ENCODE results near the gene MRC2.

DNA sequence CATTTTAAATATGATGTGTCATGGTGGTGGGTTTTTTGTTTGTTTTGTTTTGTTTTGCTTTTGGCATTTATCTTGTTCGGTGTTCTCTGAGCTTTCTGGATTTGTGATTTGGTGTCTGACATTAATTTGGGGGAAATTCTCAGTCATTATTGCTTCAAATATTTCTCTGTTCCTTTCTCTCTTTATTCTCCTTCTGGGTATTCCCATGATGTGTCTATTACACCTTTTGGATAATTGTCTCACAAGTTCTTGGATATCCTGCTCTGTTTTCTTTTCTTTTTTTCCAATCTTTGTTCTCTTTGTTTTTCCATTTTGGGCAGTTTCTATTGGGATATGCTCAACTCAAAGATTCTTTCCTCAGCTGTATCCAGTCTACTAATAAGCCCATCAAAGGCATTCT, 92.1 kb downstream of the MRC2 start:
- no peak for TF ChIP-seq SP1 (IDR thresholded peaks at IDR 0.05)
- no peak for TF ChIP-seq ARNT (IDR thresholded peaks at IDR 0.05)
- no peak for TF ChIP-seq FOXA1 (IDR thresholded peaks at IDR 0.05)
- TF ChIP-seq TARDBP (IDR thresholded peaks at IDR 0.05), result no peak
- TF ChIP-seq FOXM1 (IDR thresholded peaks at IDR 0.05; ENCODE audit: borderline replicate concordance), result no peak
- TF ChIP-seq NFRKB (IDR thresholded peaks at IDR 0.05), result no peak
- TF ChIP-seq FOXK2 (IDR thresholded peaks at IDR 0.05), result no peak

Data from HEK293T (cell line).